Right ventricle myocardium inferior (tissue), 1 donor: ENCODE measurements around the gene EPB41L4A. TPM values are rescaled to one million over a fixed set of nuclear protein-coding genes. Genes with fewer than 3 reads are reported as not detected.

Experiments
- ATAC-seq: fragments of 200-7000 bp; cut with Tn5 transposase; one replicate; pipeline ENCODE4 v1.9.1; 2020; ENCODE audit warnings: mild to moderate bottlenecking, moderate library complexity
- DNase-seq: peaks from one replicate; pipeline ENCODE4 v3.0.0; 2021; ENCODE audit errors: missing footprints
- intact Hi-C: fragments of 100-400 bp; cut with DNase I; formaldehyde crosslinking; loops from one replicate; pipeline ENCODE4 v1.11.0; 2022
- total RNA-seq: library from RNA; stranded (reverse); fragmentation: NEBNext Ultra II Directional; extraction: Animal tissue kit (Norgen Biotek cat#: 25700); gene quantifications from one replicate; pipeline ENCODE4 v1.2.1, GENCODE V29; 2021
- donor health status: DM: no; HTN: yes; CAD: no; lungs with severe emphysema.

The EPB41L4A gene
- total RNA-seq, 1 donor from 2014 or later, result 21.5 TPM

GRCh38 chr5:112117551-112117950 lies 301.5 kb downstream of the EPB41L4A start:
- intact Hi-C loops, result no loop called here
- no peak for ATAC-seq
- DNase-seq, result no peak

GRCh38 chr5:112116371-112116770 lies 302.7 kb downstream of the EPB41L4A start:
- no peak for ATAC-seq
- intact Hi-C loops, result no loop called here
- DNase-seq, result no peak

GRCh38 chr5:112113565-112113964 lies 305.5 kb downstream of the EPB41L4A start:
- DNase-seq (no peak), ATAC-seq (no peak)
- intact Hi-C loops, result no loop called here
